HG02623 (cell line): Measurements from ENCODE around the gene DLGAP4.

Experiments
- ATAC-seq: cut with Tn5 transposase; IDR thresholded peaks from one replicate; pipeline ENCODE4 v1.9.1; 2021; ENCODE audit warnings: moderate library complexity; ENCODE audit not compliant: unreplicated experiment

Gene DLGAP4

DNA sequence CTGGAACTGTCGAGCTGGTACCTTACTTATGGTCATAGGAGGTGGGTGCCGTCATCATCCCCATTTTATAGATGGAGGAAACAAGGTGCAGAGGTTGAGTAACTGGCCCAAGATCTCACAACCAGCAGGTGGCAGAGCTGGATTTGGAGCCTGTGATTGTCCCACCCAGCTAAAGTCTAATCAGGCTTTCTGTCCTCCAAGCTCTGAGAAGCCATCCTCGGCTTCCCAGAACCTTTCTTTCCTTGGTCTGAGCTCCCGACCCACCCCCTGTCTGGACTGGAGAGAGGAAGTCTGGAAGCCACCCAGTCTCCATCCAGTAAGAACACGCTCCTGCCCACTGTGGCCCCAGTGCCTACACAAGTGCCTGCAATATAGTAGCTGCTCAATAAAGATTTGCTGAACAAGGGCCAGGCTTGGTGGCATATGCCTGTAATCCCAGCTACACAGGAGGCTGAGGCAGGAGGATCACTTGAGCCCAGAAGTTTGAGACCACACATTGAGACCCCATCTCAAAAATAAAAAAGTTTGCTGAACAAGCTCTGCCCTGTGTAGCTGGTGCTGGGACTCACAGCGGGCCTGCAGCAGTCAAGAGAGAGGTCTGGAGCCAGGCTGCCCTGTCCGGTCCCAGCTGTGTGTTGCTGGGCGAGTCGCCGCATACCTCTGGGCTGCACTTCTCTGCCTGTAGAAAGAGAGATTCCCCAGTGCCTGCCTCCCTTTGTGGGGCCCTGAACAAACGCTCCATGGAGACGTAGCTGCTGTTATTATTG is 32.5 kb upstream of the DLGAP4 start:
- ATAC-seq = no peak

- no peak for ATAC-seq
Measured at GRCh38 chr20:36274181-36274841, 31.8 kb upstream of the DLGAP4 start.

DNA sequence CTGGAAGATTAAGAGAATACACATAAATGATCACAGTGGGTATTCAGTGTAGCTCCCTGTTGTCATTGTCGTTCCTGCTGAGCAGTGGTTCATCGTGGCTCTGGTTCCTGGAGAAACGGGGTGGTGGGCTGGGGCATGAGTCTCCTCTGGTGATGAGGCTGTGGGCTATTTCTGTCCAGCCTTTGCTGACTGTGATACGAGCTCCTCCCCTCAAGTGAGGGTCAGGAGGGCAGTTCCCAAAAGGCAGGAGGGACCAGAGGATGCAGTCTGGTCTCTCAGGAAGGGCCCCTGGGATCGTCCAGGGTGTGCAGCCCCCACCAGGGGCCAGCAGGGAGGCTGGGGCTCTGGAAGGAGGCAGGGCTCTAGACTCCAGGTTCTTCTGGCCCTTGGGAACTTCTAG is 31.1 kb upstream of the DLGAP4 start:
- ATAC-seq = no peak

DNA sequence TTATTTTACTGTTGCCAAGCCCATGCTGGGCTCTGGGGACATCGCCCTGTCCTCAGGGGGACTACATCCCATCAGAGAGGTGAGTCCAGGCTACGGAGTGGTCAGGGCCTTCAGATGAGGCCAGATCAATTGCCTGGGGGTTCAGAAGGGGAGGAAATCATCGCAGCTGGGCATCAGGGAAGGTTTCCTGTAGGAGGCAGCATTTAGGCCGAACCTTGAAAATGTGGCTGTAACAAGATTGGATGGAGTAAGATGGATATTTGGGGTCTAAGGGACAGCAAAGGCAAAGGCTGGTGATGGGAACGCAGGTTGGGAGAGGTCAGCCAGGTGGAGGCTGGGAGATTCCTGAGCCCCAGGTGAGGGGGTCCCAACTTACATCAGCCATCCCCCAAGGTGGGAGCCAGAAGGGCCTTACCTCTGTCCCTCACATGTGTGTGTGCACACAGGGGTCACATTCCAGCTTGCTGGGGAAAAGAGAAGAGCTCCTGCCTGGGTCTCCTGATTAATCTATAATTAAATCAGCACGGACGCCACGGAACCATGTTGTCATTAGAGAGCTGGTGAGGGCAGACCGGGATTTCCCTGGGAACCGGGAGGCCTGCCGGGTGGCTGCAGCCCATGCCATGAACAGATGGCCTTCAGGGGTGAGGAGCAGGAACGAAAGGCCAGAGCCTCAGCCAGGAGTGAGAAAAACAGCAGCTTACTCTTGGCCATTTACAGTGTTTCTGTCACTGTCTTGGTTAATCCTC is 30.5 kb upstream of the DLGAP4 start:
- ATAC-seq = no peak

DNA sequence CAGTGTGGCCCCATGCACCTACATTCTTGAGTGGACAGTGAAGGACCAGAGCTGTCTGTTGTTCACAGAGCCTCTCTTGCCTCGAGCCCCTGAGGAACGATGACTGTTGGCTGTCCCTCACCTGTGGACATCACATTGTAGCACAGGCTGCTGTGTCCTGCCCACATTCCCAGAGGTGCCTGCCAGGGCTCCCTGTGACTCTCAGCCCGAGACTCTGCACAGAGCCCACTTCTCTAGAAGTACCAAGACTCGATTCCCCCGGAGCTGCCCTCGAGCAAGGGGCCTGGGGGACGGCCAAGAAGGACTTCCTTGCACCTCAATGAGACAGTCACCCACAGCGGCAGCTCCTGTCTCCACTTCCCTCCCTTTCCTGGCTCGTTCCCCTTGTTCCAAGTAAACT is 28.6 kb upstream of the DLGAP4 start:
- no peak for ATAC-seq

DNA sequence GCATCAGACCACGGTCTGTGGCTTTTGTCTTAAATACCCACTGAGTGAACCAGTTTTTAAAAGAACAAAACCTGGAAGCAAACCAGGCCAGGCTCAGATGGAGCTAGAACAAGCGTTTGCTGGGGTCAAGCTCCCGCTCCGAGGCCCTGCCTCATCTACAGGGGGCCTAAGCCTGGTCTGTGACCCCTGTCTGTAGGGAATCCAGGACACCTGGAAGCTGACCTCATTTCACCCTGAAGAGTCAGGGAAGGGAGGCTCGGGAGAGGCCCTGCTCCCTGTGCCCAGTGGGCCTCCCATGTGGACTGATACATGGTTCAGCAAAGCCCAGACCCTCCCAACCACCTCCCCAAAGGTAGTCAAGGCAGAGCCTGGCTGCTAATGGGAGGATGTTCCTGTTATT is 26.8 kb upstream of the DLGAP4 start:
- ATAC-seq = no peak

GRCh38 chr20:36279776-36280175 is 26.4 kb upstream of the DLGAP4 start:
- no peak for ATAC-seq

DNA sequence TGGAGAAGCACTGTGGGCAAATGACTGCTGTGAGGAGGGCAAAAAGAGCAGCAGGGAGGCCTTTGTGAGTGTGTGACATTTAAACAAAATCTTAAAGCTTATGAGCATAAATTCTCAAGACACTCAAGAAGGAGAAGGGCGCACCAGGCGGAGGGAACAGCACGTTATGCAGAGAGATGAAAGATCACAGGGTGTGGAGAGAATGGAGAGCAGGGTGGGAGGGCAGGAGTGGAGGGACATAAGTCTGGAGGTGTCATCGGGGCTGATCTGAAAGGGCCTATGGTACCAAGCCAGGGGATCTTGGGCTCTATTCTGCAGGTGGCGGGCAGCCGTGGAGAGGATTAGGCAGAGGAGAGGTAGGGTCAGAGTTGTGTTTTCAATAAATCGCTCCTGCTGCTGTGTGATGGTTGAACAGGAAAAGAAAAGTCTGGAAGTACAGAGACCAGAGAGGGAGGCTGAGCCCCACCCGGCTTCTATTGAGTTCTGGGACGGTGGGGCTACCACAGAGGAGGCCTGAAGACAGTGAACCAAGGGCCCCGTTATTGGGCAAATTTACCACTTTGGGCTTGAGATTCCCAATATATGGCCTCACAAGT is 24.3 kb upstream of the DLGAP4 start:
- no peak for ATAC-seq

- no peak for ATAC-seq
Measured at GRCh38 chr20:36284751-36285150, 21.4 kb upstream of the DLGAP4 start.

GRCh38 chr20:36285746-36286447 is 20.2 kb upstream of the DLGAP4 start:
- no peak for ATAC-seq

- ATAC-seq = no peak
Measured at GRCh38 chr20:36297656-36298055, 8.5 kb upstream of the DLGAP4 start.

DNA sequence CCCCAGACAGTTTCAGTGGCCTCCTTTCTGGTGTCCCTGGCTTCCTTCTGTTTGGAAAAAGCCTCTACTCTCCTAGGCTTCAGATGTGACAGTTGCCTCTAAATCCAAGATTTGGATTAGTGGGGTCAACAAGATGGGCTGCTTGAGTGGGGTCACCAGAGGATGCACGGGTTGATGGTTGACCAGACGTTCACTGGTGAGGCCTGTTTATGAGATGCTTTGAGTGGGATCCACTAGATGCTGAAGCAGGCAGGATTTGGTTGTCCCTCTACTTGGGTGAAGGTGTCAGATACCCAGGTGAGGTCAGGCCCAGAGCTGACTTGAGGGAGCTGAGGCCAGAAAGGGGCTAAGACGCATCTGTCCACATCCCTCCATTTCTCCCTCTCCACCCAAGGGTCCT is 8.1 kb upstream of the DLGAP4 start:
- ATAC-seq = no peak

GRCh38 chr20:36298795-36299339 is 7.3 kb upstream of the DLGAP4 start:
- no peak for ATAC-seq

DNA sequence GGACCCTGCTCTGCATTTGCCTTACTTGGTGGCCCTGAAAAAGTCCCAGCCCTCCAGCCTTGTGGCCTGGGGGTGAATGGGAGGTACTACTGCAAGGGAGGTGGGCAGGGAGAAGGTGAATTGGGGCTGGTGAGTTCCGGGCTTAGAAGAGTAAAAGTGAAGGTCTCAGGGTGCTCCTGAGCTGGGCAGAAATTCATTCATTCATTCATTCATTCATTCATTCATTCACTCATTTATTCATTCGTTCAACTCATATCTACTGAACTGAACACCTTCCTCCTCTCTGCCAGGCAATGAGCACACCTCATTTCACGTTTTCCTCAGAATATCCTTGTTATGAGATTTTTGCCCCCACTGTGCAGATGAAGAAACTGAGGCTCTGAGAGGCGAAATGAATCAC is 6.7 kb upstream of the DLGAP4 start:
- no peak for ATAC-seq

GRCh38 chr20:36301359-36302119 is 4.6 kb upstream of the DLGAP4 start:
- no peak for ATAC-seq

- ATAC-seq = no peak
Measured at GRCh38 chr20:36303020-36303595, 3.0 kb upstream of the DLGAP4 start.

DNA sequence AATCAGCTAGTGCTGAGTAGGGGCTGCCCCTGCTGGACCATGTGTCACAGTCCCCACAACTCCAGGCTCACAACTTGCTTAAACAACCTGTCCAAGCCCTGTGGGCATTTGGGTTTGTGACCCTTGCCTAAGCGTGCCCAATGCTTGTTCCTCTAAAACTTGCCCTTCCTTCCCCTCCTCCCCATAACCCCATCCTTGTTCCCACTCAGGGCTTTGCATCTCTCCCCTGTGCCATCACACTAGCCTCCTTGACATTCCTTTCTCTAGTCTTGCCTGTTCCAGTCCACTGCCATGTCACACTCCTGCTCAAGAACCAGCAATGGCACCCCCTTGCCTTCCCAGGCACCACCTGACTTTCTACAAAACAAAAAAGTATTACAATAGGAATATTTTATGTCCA is 2.3 kb upstream of the DLGAP4 start:
- no peak for ATAC-seq

GRCh38 chr20:36304786-36305495 is 1.2 kb upstream of the DLGAP4 start:
- no peak for ATAC-seq
